HG03039 (cell line): ENCODE results near the gene WSB2.

ENCODE experiments used
- ATAC-seq: cut with Tn5 transposase; IDR thresholded peaks from one replicate; pipeline ENCODE4 v1.9.1; 2021; ENCODE audit warnings: mild to moderate bottlenecking, moderate library complexity; ENCODE audit not compliant: unreplicated experiment

Gene WSB2

DNA sequence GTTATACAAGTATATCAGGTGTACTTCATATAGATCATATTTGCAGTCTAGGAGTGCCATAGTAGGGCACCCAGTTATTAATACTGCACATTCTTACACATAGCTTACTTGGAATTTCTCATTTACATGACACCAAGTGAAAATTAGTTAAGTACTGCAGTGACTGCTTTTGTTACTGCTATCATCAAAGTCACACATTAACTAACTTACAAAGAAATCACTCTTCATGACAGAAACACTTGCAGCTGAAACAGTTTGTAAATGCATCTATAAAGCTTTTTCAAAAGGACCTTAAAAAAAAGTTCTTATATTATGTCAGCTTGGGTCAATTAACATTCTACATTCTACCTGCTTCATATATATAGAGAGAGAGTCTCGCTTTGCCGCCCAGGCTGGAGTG, 62.3 kb downstream of the WSB2 start:
- no peak for ATAC-seq

DNA sequence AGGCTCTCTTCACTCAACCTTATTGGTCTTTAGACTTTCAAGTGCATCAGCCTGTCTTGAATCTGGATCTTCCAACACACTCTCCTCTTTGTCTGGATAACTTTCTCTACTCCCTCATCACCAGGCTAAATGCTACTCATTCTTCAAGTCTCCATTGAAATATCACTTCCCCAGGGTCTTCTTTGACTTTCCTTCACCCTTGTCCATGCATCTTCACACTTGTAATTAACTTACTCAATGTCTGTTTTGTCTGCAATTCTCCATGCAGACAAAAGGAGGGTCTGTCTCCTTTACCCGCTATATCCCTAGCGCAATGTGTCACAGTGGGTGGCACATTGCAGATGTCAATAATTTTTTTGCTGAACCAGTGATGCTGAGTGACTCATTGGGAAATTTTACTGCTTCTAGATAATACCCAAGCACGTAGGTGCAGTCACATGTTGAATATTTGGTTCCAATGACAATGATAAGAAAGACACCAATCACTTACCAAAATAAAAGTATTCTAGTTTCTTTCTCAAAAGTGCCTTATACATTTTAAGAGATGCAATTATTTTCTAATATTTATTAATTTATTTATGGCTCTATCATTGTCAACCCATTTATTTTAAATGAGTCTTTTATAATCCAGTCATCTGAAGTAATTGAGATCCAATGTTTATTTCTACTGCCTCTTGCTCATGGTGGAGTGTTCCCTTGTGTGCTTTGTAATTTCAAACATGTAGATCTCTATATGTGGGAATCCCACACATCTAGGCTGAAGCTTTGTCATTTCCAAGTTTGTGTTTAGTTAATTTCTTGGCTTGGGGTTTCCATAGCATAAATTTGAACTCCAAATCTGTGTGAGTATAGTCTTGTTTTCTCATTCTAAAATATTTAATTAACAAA, 66.2 kb downstream of the WSB2 start:
- no peak for ATAC-seq

DNA sequence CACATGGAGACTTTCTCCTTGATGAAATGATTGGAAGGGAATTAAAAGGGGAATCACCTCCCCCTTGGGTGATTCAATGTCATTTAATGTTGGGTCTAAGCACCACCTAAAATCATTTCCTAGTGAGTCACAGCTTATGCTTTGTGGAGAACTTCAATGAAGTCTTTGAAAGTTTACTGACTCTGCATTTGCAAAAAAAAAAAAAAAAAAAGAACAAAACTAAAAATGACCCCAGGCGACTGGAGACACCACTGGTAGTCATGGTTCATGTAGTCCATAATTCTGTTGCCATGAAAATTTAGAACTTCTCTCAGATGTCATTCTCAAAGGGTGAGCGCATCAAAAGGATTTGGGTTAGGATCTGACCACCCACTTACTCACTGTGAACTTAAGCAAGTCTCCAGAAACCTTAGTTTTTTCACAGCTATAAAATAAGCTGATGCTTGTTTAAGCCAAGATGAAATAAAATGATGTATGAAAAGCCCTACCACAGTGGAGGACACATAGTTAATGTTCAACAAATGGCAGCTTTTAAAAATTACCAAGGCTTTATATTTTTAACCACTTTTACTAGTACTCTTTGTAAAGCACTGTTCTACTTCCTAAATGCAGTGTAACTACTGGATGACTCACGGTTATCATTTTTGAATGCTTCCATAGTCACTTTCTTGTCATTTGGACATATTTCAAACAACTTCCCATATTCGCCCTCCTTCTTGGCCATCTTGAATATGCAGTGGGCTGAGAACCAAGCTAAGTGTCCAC, 74.1 kb downstream of the WSB2 start:
- no peak for ATAC-seq

DNA sequence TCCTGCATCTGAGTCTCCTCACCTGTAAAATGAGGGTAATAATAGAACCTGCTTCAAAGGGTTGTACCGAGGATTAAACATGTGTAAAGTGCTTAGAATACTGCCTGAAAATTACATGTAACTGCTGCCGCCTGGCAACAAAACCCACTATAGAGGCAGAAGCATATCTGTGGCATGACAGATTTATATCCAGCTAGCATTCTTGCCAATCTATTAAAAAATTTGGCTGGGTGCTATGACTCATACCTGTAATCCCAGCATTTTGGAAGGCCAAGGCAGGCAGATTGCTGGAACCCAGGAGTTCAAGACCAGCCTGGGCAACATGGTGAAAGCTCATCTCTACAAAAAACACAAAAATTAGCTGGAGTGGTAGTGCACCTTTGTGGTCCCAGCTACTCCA, 75.8 kb downstream of the WSB2 start:
- ATAC-seq = no peak
